Activated CD4-positive, CD25-positive, alpha-beta regulatory T cell treated with anti-CD3 and anti-CD28 coated beads, Interleukin-2, amount 50 U/mL, for 72 hours (primary cell): Measurements from ENCODE around the gene PIGS.
"Not testable (repeated sequence)": the region's sequence is repeated elsewhere in the genome, so short reads cannot be mapped to it uniquely, and the experiment has no call there.

Experiments used
- DNase-seq: peaks from one replicate; pipeline ENCODE4 v3.0.0; 2021

The PIGS gene

DNA sequence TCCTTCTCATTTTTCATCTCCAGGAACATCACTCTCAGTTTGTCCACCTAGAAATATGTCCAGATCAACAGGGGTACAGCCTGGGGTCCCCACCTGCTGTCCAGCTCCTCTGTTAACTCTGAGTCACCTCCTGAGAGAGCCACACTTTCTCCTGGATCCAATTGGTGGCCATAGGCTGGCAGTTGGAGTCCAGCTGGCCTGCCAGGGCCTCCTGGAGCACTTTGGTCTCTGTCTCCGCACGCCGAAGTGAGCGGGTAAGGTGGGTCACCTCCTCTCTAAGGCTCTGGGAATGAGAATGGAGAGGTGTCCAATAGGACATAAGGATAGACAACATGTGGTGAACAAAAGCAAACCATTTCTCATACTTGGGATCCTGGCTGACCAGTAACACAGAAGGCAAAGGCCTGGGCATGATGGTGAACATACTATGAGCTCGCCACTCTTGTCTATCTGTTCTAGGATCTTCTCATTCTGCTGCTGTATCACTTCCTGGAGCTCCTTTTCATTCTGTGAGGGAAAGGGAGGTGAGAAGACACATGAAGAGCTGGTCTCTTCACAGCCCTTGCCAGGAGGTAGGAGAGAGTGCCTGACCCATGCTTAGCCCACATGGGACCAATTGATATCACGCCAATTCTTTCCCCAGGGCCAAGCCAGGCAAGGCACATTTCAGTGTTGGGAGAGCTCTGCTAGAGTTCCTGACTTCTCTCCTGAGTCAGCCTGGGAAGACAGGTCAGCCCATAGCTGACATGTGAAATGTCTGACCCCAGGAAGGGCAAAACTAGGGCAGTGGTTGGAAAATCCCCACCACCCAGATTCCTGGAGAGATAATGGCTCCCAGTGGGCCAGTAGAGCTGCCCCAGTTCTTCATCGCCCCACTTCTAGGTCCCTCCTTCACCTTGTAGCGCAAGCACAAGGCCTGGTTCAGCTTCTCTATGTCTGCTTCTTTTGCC lies 7.2 kb upstream of the PIGS start:
- no peak for DNase-seq

DNA sequence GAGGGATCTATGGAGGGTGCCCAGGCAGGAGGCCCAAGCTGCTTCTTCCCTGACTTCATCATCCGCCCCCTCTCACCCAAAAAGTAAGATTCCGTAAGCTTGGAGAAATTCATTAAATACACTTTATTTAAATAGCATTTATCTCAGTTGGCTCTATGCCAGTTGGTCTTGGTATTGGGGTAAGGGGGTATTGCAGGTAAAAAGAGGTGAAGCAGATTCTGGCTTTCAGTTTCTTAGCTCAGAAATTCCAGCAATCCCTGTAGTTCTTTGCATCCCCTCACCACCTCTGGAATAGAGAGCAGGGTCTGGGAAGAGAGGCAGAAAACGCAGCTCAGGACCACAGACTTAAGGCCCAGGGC lies 6.1 kb upstream of the PIGS start:
- no peak for DNase-seq

DNA sequence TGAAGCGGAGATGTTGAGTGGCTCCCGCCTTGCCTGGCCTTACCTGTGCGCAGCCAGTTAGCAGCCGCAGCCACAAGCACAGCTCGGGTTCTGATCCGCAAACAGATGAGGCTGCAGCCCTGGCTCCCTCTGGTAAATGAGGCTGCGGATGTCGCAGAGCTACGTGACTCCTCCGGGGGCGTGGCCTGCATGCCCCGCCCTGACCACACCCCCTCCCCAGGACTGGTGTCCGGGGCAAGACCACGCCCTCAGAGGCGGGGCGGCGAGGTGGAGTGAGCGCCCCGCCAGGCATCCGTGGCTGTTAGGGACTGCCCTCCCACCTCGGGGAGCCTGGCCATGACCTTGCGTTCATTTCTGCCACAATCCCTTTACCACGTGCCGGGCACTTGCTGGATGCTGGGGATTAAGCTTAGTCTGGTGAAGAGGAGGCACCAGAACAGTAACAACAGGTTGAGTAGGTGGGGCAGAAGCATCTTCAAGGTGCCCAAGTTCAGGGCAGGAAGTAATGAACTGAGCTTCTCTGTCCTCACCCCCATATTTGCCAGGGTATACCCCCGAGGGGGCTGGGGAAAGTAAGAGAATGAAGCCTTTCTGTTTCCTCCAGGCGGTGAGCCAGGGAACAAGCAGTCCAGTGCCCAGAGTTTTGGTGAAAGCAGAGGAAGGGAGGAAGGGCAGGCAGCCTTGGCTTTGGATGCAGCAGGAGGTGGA lies 5.6 kb upstream of the PIGS start, which contains the start of gene ALDOC:
Gene ALDOC (minus strand): TSS at position 138 of the 708 bp plus-strand sequence. CDS start 1,363 bp downstream, outside the sequence.
- peak; percentile 99 for DNase-seq

DNA sequence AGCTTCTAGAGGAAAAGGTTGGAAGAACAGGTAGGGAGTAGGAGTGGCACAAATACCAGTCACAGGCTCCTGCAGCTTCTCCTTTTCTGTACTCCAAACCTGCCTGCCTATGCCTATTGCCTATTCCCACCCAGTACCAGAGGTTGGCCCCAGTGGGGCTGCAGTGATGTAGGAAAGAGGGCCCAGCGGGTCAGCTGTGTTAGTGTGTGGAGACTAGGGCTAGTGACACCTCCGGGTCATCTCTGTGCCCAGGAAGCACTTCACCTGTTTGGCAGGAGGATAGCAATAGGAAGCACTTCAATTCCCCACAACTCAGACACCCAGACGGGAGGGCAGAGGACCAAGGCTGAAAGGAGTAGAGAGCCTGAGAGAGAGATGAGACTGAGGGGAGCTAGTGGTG lies 4.7 kb upstream of the PIGS start:
- not testable (repeated sequence) for DNase-seq

DNA sequence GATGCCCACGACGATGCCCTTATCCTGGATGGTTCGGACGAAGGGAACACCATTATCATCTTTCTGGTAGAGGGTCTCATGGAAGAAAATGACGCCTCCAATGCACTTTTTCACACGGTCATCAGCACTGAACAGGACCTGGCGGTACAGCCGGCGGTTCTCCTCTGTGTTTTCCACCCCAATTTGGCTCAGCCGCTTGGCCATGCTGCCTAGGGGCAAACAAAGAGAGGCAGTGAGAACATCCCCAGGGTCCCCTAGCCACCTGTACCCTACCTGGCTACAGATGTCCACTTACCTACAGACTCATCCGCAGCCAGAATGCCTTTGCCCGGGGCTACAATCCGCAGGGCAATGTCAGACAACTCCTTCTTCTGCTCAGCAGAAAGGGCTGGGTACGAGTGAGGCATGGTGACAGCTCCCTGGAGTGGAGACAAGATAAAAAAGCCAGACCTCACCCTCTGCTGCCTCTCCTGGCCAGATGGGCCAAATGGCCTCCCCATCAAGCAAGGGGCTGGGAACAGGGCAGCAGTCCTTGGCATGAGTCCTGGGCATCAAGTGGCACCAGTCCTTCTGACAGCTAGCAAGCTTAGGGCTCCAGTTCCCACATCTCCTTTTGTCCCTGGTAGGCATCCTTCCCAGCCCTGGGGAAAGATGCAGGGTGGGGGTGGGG lies 3.9 kb upstream of the PIGS start:
- DNase-seq: no peak

DNA sequence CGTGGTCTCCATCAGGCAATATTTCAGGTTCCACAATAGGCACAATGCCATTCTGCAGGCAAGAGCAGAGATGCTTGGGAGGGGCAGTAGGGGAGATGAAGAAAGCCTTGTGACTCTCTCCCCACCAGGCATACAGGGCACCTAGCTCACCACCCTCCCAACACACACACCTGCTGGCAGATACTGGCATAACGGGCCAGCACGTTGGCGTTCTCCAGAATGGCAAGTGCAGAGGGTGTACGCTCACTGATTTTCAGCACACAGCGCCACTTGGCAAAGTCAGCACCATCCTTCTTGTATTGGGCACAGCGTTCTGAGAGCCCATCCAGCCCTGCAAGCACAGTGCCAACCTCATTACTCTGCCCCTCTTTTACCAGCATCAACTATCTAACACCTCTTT lies 3.2 kb upstream of the PIGS start:
- DNase-seq: no peak

DNA sequence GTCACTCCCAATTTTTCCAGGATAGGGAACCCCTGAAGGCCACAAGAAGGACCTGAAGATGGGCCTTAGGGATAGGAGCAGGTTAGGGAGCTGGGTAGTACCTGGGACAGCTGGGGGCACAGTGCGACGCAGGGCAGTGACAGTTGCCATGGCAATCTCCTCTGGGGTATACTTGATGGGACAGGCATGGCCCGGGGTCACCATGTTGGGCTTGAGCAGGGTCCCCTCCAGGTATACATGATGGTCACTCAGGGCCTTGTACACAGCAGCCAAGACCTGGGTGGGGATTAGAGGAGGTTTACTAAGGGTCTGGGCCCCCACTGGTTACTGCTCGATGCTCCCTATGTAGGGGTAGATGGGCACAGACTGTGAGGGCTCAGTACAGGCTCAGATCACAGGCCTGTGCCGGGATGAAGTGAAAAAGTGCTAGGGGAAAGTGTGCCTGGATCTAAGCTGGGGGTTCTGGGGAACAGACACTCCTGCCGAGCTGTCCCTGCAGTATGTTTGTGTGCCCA lies 2.7 kb upstream of the PIGS start:
- no peak for DNase-seq

DNA sequence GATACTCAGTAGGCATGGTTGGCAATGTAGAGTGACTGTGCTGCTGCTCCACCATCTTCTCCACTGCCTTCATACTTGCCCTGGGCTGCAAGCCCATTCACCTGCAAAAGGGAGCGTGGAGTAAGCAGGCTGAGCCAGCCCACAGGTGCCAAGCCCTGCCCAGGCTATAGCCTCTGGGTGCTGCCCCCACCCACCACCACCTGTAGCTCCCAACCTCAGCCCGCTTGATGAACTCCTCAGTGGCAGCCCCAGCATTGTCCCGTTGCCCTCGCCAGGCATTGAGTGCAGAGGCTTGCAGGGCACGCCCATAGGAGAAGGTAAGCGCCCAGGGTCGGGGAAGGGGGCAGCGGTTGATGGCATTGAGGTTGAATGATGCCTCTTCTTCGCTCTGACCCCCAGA lies 2.2 kb upstream of the PIGS start:
- no peak for DNase-seq

DNA sequence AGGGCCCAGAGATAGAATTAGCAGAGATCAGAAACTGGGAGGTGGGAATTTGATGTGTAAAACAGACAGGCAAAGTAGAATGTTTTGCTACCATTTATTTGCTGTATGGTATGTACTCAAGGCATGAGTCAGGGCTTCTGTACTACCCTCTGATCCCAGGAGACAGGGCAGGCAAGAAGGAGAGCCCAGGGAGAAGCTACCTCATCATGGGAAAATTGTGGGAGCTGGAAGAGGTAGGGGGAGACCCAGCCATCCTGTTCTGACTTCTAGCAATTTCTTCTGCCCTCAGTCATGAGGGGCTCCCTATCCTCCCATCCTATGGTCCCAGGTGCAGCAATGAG lies 1.7 kb upstream of the PIGS start:
- no peak for DNase-seq

DNA sequence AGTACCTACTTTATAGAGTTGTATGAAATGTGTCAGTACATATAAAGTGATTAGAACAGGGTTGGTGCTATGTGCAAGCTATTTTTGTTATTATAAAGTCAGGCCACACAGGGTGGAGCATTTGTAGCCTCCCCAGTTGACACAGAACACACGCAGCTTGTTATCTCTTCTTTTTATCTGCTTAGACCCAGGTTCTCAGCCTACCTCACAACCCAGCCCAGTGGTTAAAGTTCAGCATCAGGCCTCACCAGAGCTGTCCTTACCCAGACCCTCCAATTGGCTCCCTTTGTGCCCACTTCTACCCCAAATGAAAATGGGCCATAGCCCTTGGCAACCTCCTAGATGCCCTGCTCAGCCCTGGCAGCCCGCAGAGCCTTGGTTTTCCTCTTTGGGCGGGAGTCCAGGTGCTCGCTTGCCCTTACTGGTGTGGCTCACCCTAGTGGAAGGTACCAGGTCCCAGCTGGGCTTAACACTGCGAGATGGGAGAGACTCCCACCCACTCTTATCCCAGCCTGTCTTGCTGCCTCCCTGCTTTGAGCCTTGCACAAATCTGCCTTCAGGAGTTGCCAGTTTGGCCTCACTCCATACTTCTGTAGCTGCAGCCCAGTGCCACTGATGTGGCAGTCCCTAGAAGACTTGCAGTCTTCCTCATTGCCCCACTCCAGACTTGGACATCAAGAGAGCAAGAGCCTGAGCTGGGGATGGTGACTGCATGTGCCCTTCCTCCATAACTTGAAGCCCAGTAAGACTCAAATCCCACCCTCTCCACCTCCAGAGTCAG lies 1.1 kb upstream of the PIGS start:
- DNase-seq: no peak

DNA sequence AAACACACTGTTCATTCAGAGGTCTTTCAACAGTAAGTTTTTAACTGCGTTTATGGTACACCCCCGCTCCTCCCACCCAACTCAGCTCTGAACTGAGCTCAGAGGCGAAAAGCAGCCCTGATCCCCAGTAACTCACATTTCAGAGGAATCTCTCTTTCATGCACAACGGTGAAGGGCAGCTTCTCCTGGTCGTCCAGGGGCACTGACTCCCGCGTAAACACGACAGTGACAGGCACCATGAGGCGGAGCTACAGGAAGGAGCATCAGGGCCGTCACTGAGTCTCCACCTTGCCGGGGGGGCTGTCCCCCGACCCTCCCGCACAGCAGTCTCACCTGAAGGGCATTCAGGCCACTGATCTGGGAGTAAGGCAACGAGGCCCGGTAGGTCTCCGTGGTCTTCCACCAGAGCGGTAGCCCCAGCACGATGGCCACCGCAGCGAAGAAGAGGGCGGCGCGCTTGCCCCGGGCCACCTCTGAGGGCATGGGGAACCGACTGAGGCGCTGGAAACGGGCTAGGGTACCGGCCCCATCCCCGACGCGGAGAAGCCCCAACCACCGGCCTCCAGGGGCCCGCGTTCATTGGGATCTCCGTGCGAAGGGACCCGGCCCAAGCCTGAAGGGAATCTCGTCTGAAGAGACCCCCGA lies 486 bp downstream of the PIGS start:
- peak; percentile 56 for DNase-seq

DNA sequence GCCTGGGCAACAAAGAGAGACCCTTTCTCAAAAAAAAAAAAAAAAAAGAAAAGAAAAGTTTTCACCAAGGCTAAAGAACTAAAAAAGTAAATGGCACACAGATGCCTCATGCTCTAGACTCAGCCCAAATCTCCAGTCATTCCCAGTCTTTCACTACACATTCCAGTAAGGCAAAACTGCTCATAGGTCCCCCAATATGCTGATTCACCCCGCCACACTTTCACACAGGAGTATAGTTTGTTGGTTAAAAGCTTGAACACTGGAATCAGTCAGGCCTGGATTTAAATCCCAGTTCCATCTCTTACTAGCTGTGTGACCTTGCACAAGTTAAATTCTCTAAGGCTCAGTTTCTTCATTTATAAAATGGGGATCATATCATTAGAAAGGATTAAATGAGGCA lies 1.9 kb downstream of the PIGS start:
- no peak for DNase-seq

DNA sequence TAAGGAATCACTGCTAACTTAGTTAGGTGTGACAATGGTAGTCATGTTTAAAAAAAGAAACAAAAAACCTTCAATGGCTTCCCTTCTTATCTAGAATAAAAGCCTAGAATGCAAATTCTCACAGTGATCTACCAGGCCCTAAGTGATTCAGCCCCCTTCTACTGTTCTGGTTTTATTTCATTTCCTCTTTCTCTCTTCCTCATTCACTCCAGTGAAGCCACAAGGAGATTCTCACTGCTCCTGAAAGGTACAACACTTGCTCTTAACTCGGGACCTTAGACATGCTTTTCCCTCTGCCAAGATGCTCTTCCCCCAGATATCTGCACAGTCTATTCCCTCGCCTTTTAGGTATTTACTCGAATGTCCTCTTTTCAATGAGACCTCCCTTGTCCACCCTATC lies 3.7 kb downstream of the PIGS start:
- DNase-seq: no peak

DNA sequence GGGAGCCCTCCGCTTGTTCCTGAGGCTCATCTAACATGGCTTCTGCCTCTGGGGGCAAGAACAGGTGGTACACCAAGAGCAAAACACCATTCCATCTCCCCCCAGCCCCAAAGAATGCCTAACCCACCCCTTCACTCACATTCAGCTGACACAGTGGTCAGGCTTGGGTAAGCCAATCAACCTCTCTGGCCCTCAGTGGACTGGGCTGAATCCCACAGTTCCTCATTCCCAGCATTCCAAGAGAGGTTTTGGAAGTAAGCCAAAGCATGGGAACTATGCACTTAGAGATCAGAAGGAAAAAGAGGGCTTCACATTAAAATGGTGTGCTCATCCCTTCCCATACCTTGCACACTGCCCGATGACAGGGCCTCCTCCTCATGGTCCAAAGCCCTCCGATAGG lies 7.8 kb downstream of the PIGS start:
- DNase-seq: no peak

DNA sequence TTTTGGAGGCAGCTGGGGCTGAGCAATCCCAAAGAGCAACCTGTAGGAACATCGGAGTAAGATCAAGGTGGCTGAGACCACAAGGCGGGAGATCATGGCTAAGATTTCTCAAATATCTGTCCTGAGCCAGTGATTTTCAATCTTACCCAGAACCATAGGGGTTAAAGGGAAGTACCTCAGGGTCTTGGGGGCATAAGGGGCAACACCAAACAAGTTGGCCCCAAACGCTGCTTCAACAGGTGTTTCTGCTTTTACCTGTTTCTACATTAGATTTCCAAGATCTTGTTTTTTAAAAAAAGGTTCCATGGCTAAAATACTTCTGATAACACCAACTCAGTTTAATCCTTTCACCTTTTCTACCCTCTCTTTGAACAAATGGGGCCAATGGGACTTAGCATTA lies 16.3 kb downstream of the PIGS start:
- DNase-seq: no peak

DNA sequence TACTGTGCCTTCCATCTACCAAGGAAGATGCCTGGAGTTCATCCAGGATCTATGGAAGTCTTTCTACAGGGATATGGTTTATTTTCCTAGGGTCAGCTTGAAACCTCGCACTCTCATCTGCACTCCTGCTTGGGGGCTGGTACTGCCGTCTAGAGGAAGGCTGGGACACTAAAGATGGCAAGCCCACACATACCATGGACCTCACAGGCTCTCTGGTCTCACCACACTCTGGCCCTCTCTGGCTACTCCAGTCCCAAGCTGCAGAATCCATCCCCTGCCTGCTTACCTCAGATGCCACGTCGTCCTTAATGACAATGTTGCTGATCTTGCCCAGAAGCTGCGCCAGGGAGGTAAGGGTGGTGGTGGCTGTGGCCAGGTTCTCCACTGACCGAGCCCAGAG lies 16.8 kb downstream of the PIGS start:
- no peak for DNase-seq

DNA sequence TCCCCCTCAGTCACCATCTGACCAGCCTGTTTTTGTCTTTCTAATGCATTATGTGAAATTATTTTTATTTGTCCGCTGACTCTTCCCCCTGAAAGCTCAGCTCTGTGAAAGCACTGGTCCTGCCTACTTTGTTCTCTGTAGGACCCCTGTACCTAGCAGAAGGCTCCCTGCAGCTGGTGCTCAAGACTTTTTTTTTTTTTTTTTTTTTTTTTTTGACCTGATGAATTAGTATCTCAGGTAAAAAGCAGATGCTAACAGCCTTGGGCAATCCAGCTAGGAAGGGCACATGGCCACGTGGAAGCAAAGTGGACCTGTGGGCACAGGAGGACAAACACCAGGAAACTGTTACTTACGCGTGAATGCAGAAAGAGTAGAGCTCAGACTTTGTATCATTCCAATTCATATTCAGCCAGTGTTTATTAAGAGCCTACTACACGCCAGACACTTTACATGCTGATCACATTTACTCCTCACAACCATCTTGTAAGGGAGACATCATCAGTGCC lies 18.3 kb downstream of the PIGS start:
- no peak for DNase-seq

DNA sequence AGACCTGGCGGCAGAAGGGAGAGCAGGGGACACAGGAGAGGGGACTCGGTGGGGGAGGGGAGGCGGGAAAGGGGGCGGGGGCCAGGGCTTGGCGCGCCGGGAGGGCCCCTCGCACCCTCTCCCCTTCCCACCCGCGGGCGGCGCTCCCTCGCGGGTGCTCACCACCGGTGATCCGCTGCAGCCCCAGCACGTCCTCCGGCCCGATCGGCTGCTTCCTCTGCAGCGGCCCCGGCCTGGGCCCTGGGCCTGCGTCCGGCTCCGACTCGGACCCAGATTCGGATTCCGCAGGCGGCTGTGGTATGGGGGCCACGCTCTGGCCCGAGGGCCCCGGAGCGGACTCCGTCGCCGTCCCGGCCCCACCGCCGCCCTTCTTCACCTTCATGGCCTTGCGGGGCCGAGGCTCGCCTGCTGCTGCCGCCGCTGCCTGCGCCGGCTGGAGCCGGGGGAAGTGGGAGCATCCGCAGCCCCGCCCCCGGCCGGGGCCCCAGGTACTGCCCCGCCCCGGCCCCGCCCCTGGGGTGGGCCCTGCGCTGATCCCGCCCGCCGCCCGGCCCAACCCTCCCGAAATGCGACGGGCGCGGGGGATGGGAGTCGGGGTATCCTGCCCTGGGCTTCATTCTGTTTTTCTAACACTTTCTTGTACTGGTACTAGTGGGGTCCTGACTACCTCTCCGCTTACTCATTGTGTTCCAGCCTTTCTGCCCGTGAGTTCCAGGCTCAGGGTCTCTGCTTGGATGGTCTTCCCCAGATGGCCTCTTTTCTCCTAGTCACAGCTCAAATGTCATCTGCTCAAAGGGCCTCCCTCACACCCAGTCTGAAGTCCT lies 18.9 kb downstream of the PIGS start, which contains the start of gene UNC119:
Gene UNC119 (minus strand): TSS at position 449 of the 824 bp plus-strand sequence. CDS start 67 bp downstream, at position 382.
- peak; percentile 83 for DNase-seq

DNA sequence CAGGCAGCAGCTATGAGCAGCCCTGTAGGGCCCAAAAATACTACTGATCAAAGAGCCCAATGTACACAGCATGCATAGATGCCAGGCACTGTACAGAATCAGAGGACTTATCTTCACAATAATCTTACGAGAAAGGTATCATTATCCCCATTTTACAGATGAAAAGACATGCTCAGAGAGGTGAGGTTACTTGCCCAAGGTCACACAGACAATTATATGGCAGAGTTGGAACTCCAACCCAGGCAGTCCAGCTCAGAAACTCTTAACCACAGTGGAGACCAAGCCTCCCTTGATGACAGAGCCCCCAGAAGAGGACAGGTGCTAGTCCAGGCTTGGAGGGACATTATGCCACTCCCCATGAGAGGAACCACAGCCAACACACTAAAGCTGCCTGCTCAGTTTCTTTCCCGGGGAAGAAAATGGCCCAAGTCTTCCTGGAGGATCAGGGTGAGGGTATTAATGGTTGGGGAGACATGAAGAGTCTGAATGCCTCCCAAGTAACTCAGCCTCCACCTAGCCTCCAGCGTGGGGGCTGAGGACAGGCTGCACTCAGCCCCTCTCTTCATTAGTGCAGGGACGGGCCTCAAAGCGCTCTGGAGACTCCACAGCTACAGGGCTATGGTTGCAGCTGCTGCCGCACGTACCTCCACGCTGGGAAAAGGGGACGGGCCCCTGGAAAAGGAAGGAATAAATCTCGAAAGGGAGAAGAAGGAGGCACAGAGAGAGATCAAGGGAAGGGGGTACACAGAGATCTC lies 19.7 kb downstream of the PIGS start:
- DNase-seq: no peak

DNA sequence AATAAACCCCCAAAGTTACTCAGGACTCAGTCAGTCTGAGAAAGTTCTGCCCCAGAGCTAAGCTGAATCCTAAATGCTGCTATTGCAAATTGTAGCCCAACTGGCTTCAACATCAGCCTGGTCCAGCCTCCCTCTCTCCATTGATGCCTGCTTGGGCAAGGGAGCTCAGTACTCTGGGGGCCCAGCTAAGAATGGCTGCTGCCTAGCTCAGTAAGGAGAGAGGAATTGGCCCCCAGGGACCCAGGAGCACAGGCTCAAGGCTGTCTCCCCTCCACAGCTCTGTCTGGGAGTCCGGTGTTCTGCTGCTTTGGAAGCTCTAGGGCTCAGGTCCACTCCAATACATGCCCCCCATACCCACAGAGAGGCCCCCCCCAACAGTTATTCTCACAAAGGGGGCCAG lies 20.5 kb downstream of the PIGS start:
- DNase-seq: no peak
